Measurements from ENCODE around the gene UBE2M. TPM values are rescaled to one million over a fixed set of nuclear protein-coding genes. Genes with fewer than 3 reads are reported as not detected.
"Not testable (repeated sequence)": the region's sequence is repeated elsewhere in the genome, so short reads cannot be mapped to it uniquely, and the experiment has no call there.

UBE2M gene
- total RNA-seq, 1 donor: 81.6 TPM

- DNase-seq (ENCODE audit: low read depth): peak; percentile 83
- H3K4me3 ChIP-seq (ENCODE audit: low read depth, low read length): peak overlapping the region; percentile 50
- peak; percentile 68 for TF ChIP-seq CTCF (IDR thresholded peaks at IDR 0.05; ENCODE audit: insufficient read depth, low read depth, low read length)
Observed at GRCh38 chr19:58513694-58514563, 44.5 kb downstream of the UBE2M start.

- H3K4me3 ChIP-seq (ENCODE audit: low read depth, low read length): no peak overlapping the region
- TF ChIP-seq CTCF (IDR thresholded peaks at IDR 0.05; ENCODE audit: insufficient read depth, low read depth, low read length): no peak
- DNase-seq (ENCODE audit: low read depth): no peak
Observed at GRCh38 chr19:58513213-58513693, 45.2 kb downstream of the UBE2M start.

GRCh38 chr19:58511353-58512208 is 46.8 kb downstream of the UBE2M start, which contains the start of gene SLC27A5:
Gene SLC27A5 (minus strand): TSS chr19:58511992. CDS start chr19:58511955, 37 bp downstream.
- TF ChIP-seq CTCF (IDR thresholded peaks at IDR 0.05; ENCODE audit: insufficient read depth, low read depth, low read length): no peak
- no peak within 1 kb of the TSS for H3K4me3 ChIP-seq (ENCODE audit: low read depth, low read length)
- no peak for DNase-seq (ENCODE audit: low read depth)

GRCh38 chr19:58510084-58510862 is 48.1 kb downstream of the UBE2M start:
- DNase-seq (ENCODE audit: low read depth): no peak
- TF ChIP-seq CTCF (IDR thresholded peaks at IDR 0.05; ENCODE audit: insufficient read depth, low read depth, low read length): no peak
- no peak overlapping the region for H3K4me3 ChIP-seq (ENCODE audit: low read depth, low read length)

GRCh38 chr19:58509731-58510083 is 48.7 kb downstream of the UBE2M start:
- no peak overlapping the region for H3K4me3 ChIP-seq (ENCODE audit: low read depth, low read length)
- no peak for TF ChIP-seq CTCF (IDR thresholded peaks at IDR 0.05; ENCODE audit: insufficient read depth, low read depth, low read length)
- DNase-seq (ENCODE audit: low read depth): no peak

- not testable (repeated sequence) for DNase-seq (ENCODE audit: low read depth); H3K4me3 ChIP-seq (ENCODE audit: low read depth, low read length)
Observed at GRCh38 chr19:58507602-58508223, 50.7 kb downstream of the UBE2M start.

Small RNA genes within 50 kb of the gene (small RNA-seq; reads per million reads assigned to genes)
- 0.56 reads per million for gene MIR6807
- gene RN7SL525P: not detected

Other genes starting within 250 kb of the UBE2M start
- 2.6 and 3.0 TPM in 2 replicates for gene ZSCAN22, start 231.6 kb downstream of the UBE2M start, total RNA-seq
- gene A1BG, start 205.1 kb downstream of the UBE2M start, total RNA-seq: 1.3 TPM in 2 replicates
- gene ZNF497, start 195.9 kb downstream of the UBE2M start, total RNA-seq: 0.32 and 0.86 TPM in 2 replicates
- 1.7 and 2.9 TPM in 2 replicates for gene ZNF837, start 177.6 kb downstream of the UBE2M start, total RNA-seq
- gene RPS5, start 171.3 kb downstream of the UBE2M start, total RNA-seq: 1,142 and 1,183 TPM in 2 replicates
- gene RNF225, start 163.0 kb downstream of the UBE2M start, total RNA-seq: under 0.01 TPM in 1 of 2 replicates, not detected in the other
- 18.4 and 26.3 TPM in 2 replicates for gene ZNF584, start 150.0 kb downstream of the UBE2M start, total RNA-seq
- gene ZNF132, start 118.5 kb downstream of the UBE2M start, total RNA-seq: 8.7 and 11.7 TPM in 2 replicates
- 10.4 and 11.6 TPM in 2 replicates for gene ZNF324B, start 107.0 kb downstream of the UBE2M start, total RNA-seq
- 16.8 and 17.4 TPM in 2 replicates for gene ZNF324, start 91.5 kb downstream of the UBE2M start, total RNA-seq
- 7.3 and 8.7 TPM in 2 replicates for gene ZNF446, start 82.3 kb downstream of the UBE2M start, total RNA-seq
- gene SLC27A5, start 46.6 kb downstream of the UBE2M start, total RNA-seq: 3.0 and 4.5 TPM in 2 replicates
- 4.7 and 6.1 TPM in 2 replicates for gene ZBTB45, start 38.8 kb downstream of the UBE2M start, total RNA-seq
- 295 and 389 TPM in 2 replicates for gene TRIM28, start 14.5 kb downstream of the UBE2M start, total RNA-seq
- 111 and 120 TPM in 2 replicates for gene CHMP2A, start 3.5 kb downstream of the UBE2M start, total RNA-seq
- 15.5 and 16.1 TPM in 2 replicates for gene MZF1, start 14.7 kb upstream of the UBE2M start, total RNA-seq